Thyroid gland (tissue), 4 donors: ENCODE data around the gene CTNNA2.

Source experiments
- CTCF ChIP-seq, 6 experiments: fragments of 200-600 bp in 3 of 6; fragments of 450-650 bp in 3 of 6; sonication (generic) in 3 of 6; IDR thresholded peaks; one replicate each; pipeline ENCODE4 v1.5.1; 2016 to 2019; ENCODE audit warnings: antibody characterized with exemption in 6 of 6, mild to moderate bottlenecking in 2 of 6, inconsistent platforms in 1 of 6, moderate library complexity in 1 of 6
- POLR2A ChIP-seq, 2 donors: fragments of 450-650 bp; IDR thresholded peaks; one replicate each; pipeline ENCODE4 v1.6.1; 2017; ENCODE audit warnings: antibody characterized with exemption in 2 of 2, mild to moderate bottlenecking in 2 of 2, moderate library complexity in 1 of 2

GRCh38 chr2:80153768-80154167 lies 640.9 kb downstream of the CTNNA2 start:
- no peak for TF ChIP-seq CTCF (IDR thresholded peaks at IDR 0.05)
- no peak for TF ChIP-seq POLR2A (IDR thresholded peaks at IDR 0.05)
